Activated T-helper 1 cell treated with anti-CD3 and anti-CD28 coated beads, Interleukin-12 subunit alpha, Interleukin-12 subunit beta, Interleukin-2, Interleukin-4 antibody, amounts not matched to agents 30 ng/mL and 10 ng/mL and 1 ng/mL, durations not matched to agents 14 hours and 24 hours and 36 hours (primary cell): ENCODE measurements around the gene AGPAT2. TPM values are rescaled to one million over a fixed set of nuclear protein-coding genes. Genes with fewer than 3 reads are reported as not detected.

Source experiments
- DNase-seq: peaks from one replicate; pipeline ENCODE4 v3.0.0; 2021; ENCODE audit warnings: low spot score
- H3K27ac Mint-ChIP-seq: one replicate; pipeline ENCODE4 v1.8.0; 2021; ENCODE audit warnings: mild to moderate bottlenecking, mixed read lengths
- H3K27me3 Mint-ChIP-seq: one replicate; pipeline ENCODE4 v1.8.0; 2022; ENCODE audit warnings: mild to moderate bottlenecking, moderate library complexity, mixed read lengths; ENCODE audit not compliant: insufficient read depth
- H3K36me3 Mint-ChIP-seq: one replicate; pipeline ENCODE4 v1.8.0; 2021; ENCODE audit warnings: low read depth, mixed read lengths
- H3K4me1 Mint-ChIP-seq: one replicate; pipeline ENCODE4 v1.8.0; 2021; ENCODE audit warnings: low read depth, mixed read lengths
- H3K4me3 Mint-ChIP-seq: one replicate; pipeline ENCODE4 v1.8.0; 2021; ENCODE audit warnings: mild to moderate bottlenecking, moderate library complexity, mixed read lengths
- H3K9me3 Mint-ChIP-seq: one replicate; pipeline ENCODE4 v1.8.0; 2021; ENCODE audit warnings: mixed read lengths
- intact Hi-C: fragments of 100-400 bp; cut with micrococcal nuclease; formaldehyde crosslinking; loops from one replicate; pipeline ENCODE4 v1.15.1; 2024
- total RNA-seq: library from RNA; stranded (reverse); gene quantifications from 2 replicates; pipeline ENCODE4 v1.2.3, GENCODE V29; 2022

AGPAT2 gene
- total RNA-seq, 1 donor from 2014 or later: 25.0 TPM

DNA sequence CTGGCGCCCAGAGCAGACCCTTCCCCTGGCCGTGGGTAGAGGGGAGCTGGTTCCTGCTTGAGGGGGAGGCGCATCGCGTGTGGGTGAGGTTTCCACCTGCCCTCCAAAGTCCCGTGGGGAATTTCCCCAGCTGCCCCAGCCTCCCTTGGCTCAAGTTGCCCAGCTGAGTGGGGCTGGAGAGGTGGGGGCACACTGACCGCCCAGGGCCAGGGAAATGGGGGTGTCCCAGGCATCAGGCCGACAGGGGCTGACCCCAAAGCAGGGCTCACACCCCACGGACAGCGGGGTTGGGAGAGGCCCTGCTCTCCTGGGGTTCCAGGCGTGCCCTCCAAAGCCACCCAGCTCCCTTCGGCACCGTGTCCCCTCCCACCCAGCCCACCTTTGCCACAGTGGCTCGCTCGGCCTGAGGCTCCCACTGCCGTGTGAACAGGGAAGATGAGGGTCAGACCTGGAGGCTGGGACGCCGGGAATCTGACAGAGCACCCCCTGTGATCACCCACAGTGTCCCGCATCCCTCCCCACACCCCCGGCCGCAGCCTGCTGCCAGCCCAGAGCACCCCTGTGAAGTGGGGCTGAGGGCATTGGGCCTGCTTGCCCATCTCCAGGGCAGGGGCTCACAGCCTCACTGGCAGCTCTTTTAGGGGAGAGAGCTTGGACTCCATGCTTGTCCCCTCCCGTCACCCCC lies 25.5 kb downstream of the AGPAT2 start:
- Mint-ChIP-seq H3K9me3 (no peaks in the 10 kb centered on the region), H3K27me3 (peaks cover 36% of the 10 kb centered on the region), H3K4me3 (no peak overlapping the region), H3K36me3 (no peaks in the 10 kb centered on the region), H3K27ac (no peak overlapping the region), H3K4me1 (no peaks in the 10 kb centered on the region)
- intact Hi-C loops: no loop called here
- no peak for DNase-seq

DNA sequence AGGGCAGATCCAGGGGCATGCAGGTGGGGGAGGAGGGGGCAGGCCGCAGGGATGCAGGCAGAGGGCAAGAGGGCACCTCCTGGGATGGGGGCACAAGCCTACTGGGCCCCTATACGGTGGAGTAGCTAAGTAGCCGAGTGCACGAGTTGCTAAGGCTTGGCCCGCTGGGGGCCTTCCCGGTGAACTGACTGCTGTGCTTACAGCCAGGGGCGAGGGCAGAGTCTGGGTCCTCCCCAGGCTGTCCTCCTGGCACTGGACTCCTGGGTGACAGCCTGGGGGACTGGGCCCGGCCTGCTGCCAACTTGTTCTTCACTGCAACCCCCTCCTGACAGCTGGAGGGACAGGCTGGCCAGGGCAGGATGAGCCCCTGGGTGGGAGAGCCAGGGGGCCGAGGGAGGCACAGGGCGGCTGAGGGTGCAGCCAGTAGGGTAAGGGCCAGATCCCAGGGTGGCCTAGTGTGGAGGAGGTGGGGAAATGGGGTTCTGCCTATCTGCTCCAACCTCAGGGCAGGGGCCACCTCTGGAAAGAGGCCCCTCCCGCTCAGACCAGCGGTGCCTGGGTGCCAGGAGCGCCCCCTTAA lies 26.2 kb downstream of the AGPAT2 start:
- intact Hi-C loops: no loop called here
- no peaks in the 10 kb centered on the region for H3K36me3 Mint-ChIP-seq
- H3K4me3 Mint-ChIP-seq: no peak overlapping the region
- DNase-seq: no peak
- H3K4me1 Mint-ChIP-seq: no peaks in the 10 kb centered on the region
- H3K9me3 Mint-ChIP-seq: no peaks in the 10 kb centered on the region
- peaks cover 36% of the 10 kb centered on the region for H3K27me3 Mint-ChIP-seq
- no peak overlapping the region for H3K27ac Mint-ChIP-seq

DNA sequence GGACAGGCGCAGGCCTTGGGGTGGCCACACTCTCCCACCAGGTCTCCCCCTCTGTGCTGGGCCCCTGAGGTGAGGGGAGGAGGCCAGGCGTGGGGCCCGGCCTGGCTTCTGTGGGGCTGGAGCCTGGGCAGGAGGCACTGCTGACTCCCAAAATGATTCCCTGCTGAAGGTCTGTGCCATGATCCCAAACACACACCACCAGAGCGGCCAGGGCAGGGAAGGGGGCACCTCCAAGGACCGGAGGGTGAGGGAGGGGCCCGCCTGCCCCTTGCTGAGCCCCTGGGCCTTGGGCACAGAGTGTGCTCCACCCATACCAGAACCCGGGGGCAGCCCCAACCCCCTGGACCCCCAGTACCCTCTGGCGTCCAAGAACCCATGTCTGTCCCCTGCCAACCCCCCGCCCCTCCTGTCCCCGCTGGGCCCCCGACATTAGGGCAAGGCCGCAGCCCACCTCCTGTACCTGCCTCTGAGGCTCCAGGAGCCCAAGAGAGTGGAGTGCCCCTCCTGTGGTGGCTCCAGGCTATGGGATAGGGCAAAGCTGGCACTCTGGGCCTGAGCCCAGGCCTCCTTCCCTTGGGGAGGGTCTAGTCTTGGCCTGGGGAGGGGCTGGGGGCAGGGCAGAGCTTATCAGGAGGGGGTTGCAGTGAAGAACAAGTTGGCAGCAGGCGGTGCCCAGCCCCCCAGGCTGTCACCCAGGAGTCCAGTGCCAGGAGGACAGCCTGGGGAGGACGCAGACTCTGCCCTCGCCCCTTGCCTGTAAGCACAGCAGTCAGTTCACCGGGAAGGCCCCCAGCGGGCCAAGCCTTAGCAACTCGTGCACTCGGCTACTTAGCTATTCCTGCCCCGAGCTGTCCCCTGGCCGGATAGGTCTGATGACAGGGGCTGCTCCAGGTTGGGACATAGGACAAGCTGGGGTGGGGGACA lies 27.1 kb downstream of the AGPAT2 start:
- H3K4me3 Mint-ChIP-seq: no peak overlapping the region
- peaks cover 39% of the 10 kb centered on the region for H3K27me3 Mint-ChIP-seq
- DNase-seq: no peak
- intact Hi-C loops: no loop called here
- no peaks in the 10 kb centered on the region for H3K36me3 Mint-ChIP-seq
- H3K9me3 Mint-ChIP-seq: no peaks in the 10 kb centered on the region
- H3K27ac Mint-ChIP-seq: no peak overlapping the region
- no peaks in the 10 kb centered on the region for H3K4me1 Mint-ChIP-seq

DNA sequence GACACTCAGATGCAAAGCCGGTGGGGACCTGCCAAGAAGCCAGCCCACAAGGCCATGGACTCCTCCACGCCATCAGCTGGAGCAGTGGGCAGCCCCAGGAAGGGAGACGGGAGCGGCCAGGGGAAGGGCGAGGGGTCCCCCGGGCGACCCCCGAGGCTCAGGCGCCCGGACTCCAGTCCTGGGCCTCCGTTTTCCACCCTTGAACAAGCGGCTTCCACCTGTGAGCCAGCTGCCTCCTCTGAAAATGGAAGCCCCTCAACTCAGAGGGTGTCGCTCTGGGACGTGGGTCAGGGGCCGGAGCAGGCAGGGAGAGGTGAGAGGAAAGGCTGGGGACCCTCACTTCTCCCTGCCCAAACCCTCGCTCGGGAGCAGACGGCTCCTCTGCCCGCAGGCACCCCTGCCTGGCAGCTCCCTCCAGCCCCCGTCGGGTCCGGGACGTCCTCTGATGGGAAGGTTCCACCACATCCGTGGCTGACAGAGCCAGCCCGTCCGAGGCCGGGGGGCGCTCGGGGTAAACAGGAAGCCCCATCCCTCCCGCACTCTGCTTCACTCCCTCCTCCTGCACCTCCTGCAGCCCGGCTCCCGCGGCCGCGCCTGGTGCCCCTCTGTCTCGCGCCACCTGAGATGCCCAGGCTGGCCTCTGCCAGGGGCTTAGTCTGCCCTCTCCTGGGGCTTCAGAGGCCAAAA lies 28.3 kb downstream of the AGPAT2 start:
- Mint-ChIP-seq H3K27ac (no peak overlapping the region), H3K4me1 (no peaks in the 10 kb centered on the region), H3K4me3 (no peak overlapping the region), H3K36me3 (no peaks in the 10 kb centered on the region), H3K27me3 (peaks cover 32% of the 10 kb centered on the region), H3K9me3 (no peaks in the 10 kb centered on the region)
- intact Hi-C loops: no loop called here
- no peak for DNase-seq

DNA sequence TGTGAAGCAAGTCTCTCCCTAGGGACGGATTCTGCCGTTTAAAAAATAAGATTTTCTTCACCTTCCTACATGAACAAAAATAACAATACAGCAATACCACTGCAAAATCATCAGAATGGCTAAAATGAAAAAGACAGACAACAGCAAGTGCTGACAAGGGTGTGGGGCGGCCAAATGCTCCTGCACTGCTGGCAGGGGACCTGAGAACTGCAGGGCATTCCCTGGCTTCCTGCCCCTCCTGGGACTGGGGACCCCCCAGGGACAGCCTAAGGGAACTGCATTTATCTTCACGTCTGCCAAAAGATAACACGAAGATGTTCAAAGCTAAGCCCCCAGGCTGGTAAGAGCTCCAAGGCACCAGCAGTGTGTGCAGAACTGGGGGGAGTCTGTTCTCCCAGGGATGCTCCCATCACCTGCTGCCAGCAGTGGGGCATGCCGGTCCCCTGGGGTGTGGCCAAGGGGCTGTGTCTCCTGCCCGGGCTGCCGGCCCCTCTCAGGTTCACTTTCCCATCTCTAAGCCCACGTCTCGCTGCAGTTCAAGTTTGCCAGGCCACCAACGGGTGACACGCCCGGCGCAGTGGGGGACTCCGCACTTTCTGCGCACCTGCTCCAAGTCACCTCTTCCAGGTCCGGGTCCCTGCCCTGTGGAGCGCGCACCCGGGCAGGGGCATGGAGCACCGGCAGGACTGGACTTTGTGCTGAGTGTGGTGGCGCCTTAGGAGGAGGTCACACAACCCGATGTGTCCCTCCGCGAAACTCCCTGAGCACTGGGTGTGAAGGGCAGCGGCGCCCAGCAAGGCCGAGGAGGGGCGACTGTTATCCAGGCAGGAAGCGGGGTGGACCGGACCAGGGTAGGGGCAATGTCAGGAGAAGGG lies 29.0 kb downstream of the AGPAT2 start:
- H3K27me3 Mint-ChIP-seq: peaks cover 32% of the 10 kb centered on the region
- DNase-seq: no peak
- H3K9me3 Mint-ChIP-seq: no peaks in the 10 kb centered on the region
- H3K4me3 Mint-ChIP-seq: no peak overlapping the region
- no peak overlapping the region for H3K27ac Mint-ChIP-seq
- intact Hi-C loops: no loop called here
- H3K36me3 Mint-ChIP-seq: no peaks in the 10 kb centered on the region
- H3K4me1 Mint-ChIP-seq: no peaks in the 10 kb centered on the region

DNA sequence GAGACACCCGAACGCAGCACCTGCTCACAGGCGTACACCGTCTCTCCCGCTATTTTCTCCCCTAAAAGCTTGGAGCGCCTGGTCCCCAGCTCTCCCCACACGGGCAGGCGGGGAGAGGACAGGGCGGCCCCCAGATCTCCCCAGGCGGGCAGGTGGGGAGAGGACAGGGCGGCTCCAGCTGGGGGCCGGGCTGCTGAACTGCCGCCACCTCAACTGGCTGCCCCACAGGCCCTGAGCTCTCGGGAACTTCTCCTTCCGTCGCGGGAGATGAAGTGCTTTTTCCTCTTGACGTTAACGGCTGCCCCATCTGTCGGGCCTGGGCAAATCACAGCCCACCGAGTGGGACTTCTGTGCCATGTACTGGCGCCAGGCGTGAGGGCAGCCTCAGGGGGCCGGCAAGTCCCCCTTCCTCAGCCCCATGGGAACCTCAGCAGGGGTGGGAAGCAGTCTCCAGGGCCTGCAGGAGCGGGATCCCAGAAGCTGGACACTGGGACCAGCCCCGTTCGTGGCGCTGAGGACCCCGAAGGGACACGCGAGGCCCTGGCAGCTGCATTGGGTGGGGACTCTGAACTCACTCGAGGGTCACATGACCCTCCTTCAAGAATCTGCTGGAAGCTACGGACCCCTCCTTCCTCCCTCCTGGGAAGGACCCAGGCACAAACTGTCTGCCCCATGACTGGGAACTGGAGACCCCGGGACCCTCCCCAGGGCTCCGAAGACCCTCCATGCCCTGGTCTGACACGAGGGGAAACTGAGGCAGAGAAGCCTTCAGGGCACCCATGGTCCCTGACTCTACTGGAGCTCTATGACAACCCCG lies 30.3 kb downstream of the AGPAT2 start:
- Mint-ChIP-seq H3K27ac (no peak overlapping the region), H3K4me3 (no peak overlapping the region), H3K36me3 (no peaks in the 10 kb centered on the region), H3K27me3 (peaks cover 34% of the 10 kb centered on the region), H3K9me3 (no peaks in the 10 kb centered on the region), H3K4me1 (no peaks in the 10 kb centered on the region)
- no peak for DNase-seq
- intact Hi-C loops: no loop called here

DNA sequence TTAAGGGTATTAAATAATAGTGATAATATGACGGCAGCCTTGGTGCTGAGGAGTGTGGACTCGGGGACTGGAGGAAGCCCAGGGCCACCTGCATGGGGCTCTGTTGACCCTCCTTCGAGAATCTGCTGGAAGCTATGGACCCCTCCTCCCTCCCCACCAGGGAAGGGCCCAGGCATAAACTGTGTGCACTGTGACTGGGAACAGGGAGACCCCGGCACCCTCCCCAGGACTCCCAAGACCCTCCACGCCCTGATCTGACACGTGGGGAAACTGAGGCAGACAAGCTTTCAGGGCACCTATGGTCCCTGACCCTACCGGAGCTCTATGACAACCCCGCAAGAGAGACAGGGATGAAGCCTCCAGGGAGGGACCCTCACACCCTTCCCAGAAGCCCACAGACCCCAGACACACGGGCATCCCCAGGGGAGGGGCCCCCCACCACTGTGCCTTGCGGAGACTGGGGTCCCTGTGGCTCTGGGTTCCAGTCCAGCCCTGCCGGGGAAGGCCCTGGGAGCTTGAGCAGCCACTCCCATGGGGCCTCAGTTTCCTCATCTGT lies 31.0 kb downstream of the AGPAT2 start:
- intact Hi-C loops: no loop called here
- Mint-ChIP-seq H3K36me3 (no peaks in the 10 kb centered on the region), H3K9me3 (no peaks in the 10 kb centered on the region), H3K4me3 (no peak overlapping the region), H3K27me3 (peaks cover 34% of the 10 kb centered on the region), H3K4me1 (no peaks in the 10 kb centered on the region), H3K27ac (no peak overlapping the region)
- no peak for DNase-seq

DNA sequence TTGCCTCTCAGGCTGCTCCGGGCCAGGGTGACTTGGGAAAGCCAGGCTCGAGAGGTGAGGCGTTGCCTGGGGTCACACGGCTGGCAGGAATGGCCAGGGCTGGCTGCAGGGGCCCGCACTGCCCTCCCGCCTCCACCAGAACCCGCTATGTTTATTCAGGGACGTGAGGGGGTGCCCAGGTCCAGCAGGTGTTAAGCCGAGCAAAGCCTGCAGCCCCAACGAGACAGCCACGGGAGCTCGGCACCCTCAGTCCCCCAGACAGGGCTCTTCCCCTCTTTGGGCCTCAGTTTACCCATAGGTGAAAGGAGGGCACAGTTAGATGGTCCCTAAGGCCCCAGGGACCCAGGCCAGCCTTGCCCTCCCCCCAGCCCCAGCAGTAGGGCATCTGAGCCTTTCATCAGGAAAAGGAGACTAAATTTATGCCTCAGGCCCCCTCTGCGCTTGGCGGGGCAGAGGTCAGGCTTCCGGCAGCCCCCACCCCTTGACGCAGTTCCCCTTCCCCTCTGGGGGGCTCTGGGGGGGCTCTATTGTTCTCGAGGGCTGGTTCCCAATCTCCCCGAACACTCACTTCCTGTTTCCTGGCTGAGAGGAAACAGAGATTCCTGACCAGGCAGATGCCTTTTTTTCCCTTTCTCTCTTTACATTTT lies 31.6 kb downstream of the AGPAT2 start:
- Mint-ChIP-seq H3K27ac (no peak overlapping the region), H3K27me3 (peaks cover 34% of the 10 kb centered on the region), H3K4me3 (no peak overlapping the region), H3K36me3 (no peaks in the 10 kb centered on the region), H3K4me1 (no peaks in the 10 kb centered on the region), H3K9me3 (no peaks in the 10 kb centered on the region)
- DNase-seq: no peak
- intact Hi-C loops: no loop called here

DNA sequence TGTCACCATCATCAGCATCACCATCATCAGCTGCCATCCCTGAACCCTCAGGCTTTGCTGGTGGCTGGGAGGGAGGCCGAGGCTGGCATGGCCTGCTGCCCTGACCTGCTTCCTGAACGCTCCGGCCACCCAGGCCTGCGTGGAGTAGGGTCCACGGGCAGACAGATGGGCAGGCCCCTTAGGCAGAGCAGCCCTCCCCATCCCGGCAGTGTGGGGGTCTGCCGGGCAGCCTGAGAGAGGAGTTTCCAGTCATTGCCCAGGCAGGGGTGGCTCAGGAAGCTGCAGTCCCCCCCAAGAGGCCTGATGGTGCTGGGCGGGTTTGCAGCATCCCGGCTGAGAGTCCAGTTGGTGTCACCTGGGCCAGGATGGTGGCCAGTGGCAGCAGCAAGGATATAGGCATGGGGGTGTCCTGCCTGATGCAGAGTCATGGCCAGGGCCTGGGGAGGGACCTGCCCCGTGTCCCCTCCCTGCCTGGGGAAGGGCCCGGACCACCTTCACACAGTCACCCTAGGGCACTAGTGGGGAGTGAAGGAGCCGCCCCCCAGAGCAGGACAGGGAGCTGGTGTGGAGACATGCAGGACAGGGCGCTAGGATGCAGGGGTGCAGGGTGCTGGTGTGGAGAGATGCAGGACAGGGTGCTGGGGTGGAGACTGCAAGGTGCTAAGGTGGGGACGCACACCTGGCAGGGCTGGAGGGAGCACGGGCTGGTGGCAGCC lies 32.3 kb downstream of the AGPAT2 start:
- DNase-seq: no peak
- intact Hi-C loops: no loop called here
- H3K9me3 Mint-ChIP-seq: no peaks in the 10 kb centered on the region
- no peak overlapping the region for H3K4me3 Mint-ChIP-seq
- no peaks in the 10 kb centered on the region for H3K4me1 Mint-ChIP-seq
- H3K36me3 Mint-ChIP-seq: no peaks in the 10 kb centered on the region
- H3K27me3 Mint-ChIP-seq: peaks cover 29% of the 10 kb centered on the region
- no peak overlapping the region for H3K27ac Mint-ChIP-seq

DNA sequence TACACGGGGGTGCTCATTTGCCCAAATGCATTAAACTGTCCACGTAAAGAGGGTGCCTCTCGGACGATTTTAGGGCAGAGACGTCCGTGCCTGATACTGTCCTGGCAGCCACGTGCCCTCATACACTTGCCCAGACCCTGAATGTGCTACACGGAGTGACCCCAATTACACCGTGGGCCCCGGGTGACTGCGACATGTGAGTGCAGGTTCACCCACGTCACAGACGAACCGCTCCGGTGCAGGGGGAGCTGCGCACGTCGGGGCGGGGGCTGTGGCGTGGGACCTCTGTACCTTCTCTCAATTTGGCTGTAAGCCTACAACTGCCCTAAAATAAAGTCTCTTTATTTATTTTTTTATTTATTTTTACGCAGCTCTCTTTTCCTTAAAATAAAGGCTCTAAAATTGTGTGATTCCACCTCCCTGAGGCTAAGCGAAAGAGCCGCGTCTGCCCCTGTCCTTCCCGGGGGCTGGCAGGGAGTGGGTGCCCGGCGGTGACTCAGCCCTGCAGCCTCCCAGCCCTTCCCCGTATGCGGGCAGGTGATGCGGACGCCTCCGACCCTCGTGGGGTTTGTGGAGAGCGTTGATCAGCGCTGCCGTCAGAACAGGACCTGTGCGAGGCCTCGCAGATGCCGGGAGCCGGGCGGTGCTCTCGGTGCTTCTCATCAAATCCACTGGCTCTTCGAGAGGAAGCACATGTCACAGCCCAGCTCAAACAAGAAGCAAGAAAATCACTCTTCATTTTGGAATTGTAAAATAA lies 33.8 kb downstream of the AGPAT2 start:
- H3K4me3 Mint-ChIP-seq: no peak overlapping the region
- no peaks in the 10 kb centered on the region for H3K36me3 Mint-ChIP-seq
- no peak for DNase-seq
- no peaks in the 10 kb centered on the region for H3K9me3 Mint-ChIP-seq
- no peaks in the 10 kb centered on the region for H3K4me1 Mint-ChIP-seq
- H3K27me3 Mint-ChIP-seq: peaks cover 37% of the 10 kb centered on the region
- intact Hi-C loops: no loop called here
- H3K27ac Mint-ChIP-seq: no peak overlapping the region
